HEK293 (cell line): Measurements from ENCODE around the gene OPA1.

Experiments used
- CTCF ChIA-PET: fragments of 350-600 bp; formaldehyde crosslinking; extraction: SDS; loops from one replicate; lab custom pipeline; 2021; ENCODE audit warnings: antibody characterized with exemption; lab: Yijun Ruan, JAX
- POLR2A ChIA-PET: fragments of 300-600 bp; formaldehyde crosslinking; extraction: SDS; loops from one replicate; lab custom pipeline; 2020; ENCODE audit warnings: antibody characterized with exemption, inconsistent platforms; lab: Yijun Ruan, JAX
- H3K27ac ChIP-seq: fragments of 200-500 bp; sonication (Bioruptor generic); 2 replicates; pipeline ENCODE4 v1.5.1; 2014; ENCODE audit warnings: low read depth, low read length, control low read depth, inconsistent platforms; ENCODE audit errors: extremely low read depth
- H3K36me3 ChIP-seq, 2 experiments: fragments of 200-500 bp in 1 of 2; sonication (Bioruptor generic) in 1 of 2; 1 replicate in 1 of 2; 2 replicates in 1 of 2; pipeline ENCODE4 v1.5.1; 2014 to 2017; ENCODE audit warnings: inconsistent platforms in 2 of 2, low read length in 2 of 2; ENCODE audit not compliant: control insufficient read depth in 2 of 2, insufficient read depth in 1 of 2
- H3K4me1 ChIP-seq: fragments of 200-500 bp; sonication (Bioruptor generic); 2 replicates; pipeline ENCODE4 v1.5.1; 2014; ENCODE audit warnings: mild to moderate bottlenecking, low read length, inconsistent platforms; ENCODE audit not compliant: control insufficient read depth, insufficient read depth
- H3K4me3 ChIP-seq: 2 replicates; pipeline ENCODE4 v1.5.1; 2011; ENCODE audit warnings: low read depth, mild to moderate bottlenecking, control low read depth, low read length, moderate library complexity
- H3K9me3 ChIP-seq: fragments of 200-500 bp; sonication (Bioruptor generic); 2 replicates; pipeline ENCODE4 v1.5.1; 2014; ENCODE audit warnings: low read depth, low read length, inconsistent platforms; ENCODE audit not compliant: control insufficient read depth, insufficient read depth
- GLI2 ChIP-seq: fragments of 450-650 bp; formaldehyde crosslinking; IDR thresholded peaks from 2 replicates; pipeline ENCODE4; 2017; ENCODE audit warnings: missing biosample characterization, missing genetic modification characterization, low read depth, borderline replicate concordance
- HIC1 ChIP-seq: fragments of 450-650 bp; formaldehyde crosslinking; IDR thresholded peaks from 2 replicates; pipeline ENCODE4 v1.5.1; 2016; ENCODE audit warnings: missing biosample characterization, missing genetic modification characterization
- IKZF3 ChIP-seq: fragments of 450-650 bp; IDR thresholded peaks from 2 replicates; pipeline ENCODE4 v1.5.0; 2018; ENCODE audit warnings: missing biosample characterization, mild to moderate bottlenecking, missing genetic modification characterization, moderate library complexity
- MZF1 ChIP-seq: fragments of 450-650 bp; formaldehyde crosslinking; IDR thresholded peaks from 2 replicates; pipeline ENCODE4 v1.5.1; 2017; ENCODE audit warnings: missing biosample characterization, missing genetic modification characterization, borderline replicate concordance
- OVOL3 ChIP-seq: fragments of 450-650 bp; formaldehyde crosslinking; IDR thresholded peaks from 2 replicates; pipeline ENCODE4 v1.5.1; 2016; ENCODE audit warnings: missing biosample characterization, missing genetic modification characterization
- PRDM10 ChIP-seq: fragments of 450-650 bp; formaldehyde crosslinking; IDR thresholded peaks from 2 replicates; pipeline ENCODE4 v1.5.1; 2016; ENCODE audit warnings: missing biosample characterization, missing genetic modification characterization
- SALL2 ChIP-seq: fragments of 450-650 bp; formaldehyde crosslinking; IDR thresholded peaks from 2 replicates; pipeline ENCODE4 v1.5.0; 2017; ENCODE audit warnings: missing biosample characterization, mild to moderate bottlenecking, missing genetic modification characterization, borderline replicate concordance
- TRIM28 ChIP-seq: IDR thresholded peaks from 2 replicates; pipeline ENCODE4 v1.6.1; 2011; ENCODE audit warnings: low read length, control low read depth, borderline replicate concordance
- ZBTB17 ChIP-seq: fragments of 450-650 bp; formaldehyde crosslinking; IDR thresholded peaks from 2 replicates; pipeline ENCODE4 v1.5.1; 2016; ENCODE audit warnings: missing biosample characterization, missing genetic modification characterization
- ZFP3 ChIP-seq: fragments of 450-650 bp; formaldehyde crosslinking; IDR thresholded peaks from 2 replicates; pipeline ENCODE4 v1.5.1; 2016; ENCODE audit warnings: low read depth, missing biosample characterization, missing genetic modification characterization
- ZFP37 ChIP-seq: fragments of 450-650 bp; formaldehyde crosslinking; IDR thresholded peaks from 2 replicates; pipeline ENCODE4 v1.5.1; 2016; ENCODE audit warnings: missing biosample characterization, missing genetic modification characterization
- ZNF266 ChIP-seq: fragments of 450-650 bp; formaldehyde crosslinking; IDR thresholded peaks from 2 replicates; pipeline ENCODE4 v1.5.1; 2016; ENCODE audit warnings: missing biosample characterization, missing genetic modification characterization, low read depth
- ZNF366 ChIP-seq: fragments of 450-650 bp; formaldehyde crosslinking; conservative IDR thresholded peaks from 2 replicates; pipeline ENCODE4 v1.5.1; 2016; ENCODE audit warnings: missing biosample characterization, missing genetic modification characterization
- ZNF423 ChIP-seq: fragments of 450-650 bp; formaldehyde crosslinking; IDR thresholded peaks from 2 replicates; pipeline ENCODE4 v1.5.1; 2016; ENCODE audit warnings: missing biosample characterization, missing genetic modification characterization
- ZNF510 ChIP-seq: fragments of 450-650 bp; formaldehyde crosslinking; IDR thresholded peaks from 2 replicates; pipeline ENCODE4 v1.5.1; 2018; ENCODE audit warnings: mild to moderate bottlenecking, missing genetic modification characterization, missing biosample characterization; ENCODE audit not compliant: insufficient replicate concordance
- ZNF529 ChIP-seq: fragments of 450-650 bp; formaldehyde crosslinking; IDR thresholded peaks from 2 replicates; pipeline ENCODE4 v1.5.1; 2017; ENCODE audit warnings: missing genetic modification characterization, missing biosample characterization; ENCODE audit not compliant: insufficient replicate concordance
- ZNF571 ChIP-seq: fragments of 450-650 bp; formaldehyde crosslinking; IDR thresholded peaks from 2 replicates; pipeline ENCODE4 v1.5.0; 2017; ENCODE audit warnings: missing biosample characterization, missing genetic modification characterization
- ZNF600 ChIP-seq: fragments of 450-650 bp; formaldehyde crosslinking; IDR thresholded peaks from 2 replicates; pipeline ENCODE4 v1.5.1; 2016; ENCODE audit warnings: missing biosample characterization, missing genetic modification characterization
- ZNF654 ChIP-seq: fragments of 450-650 bp; formaldehyde crosslinking; IDR thresholded peaks from 2 replicates; pipeline ENCODE4 v1.5.1; 2016; ENCODE audit warnings: low read depth, missing biosample characterization, missing genetic modification characterization
- ZNF677 ChIP-seq: fragments of 450-650 bp; IDR thresholded peaks from 2 replicates; pipeline ENCODE4 v1.5.0; 2018; ENCODE audit warnings: missing biosample characterization, mild to moderate bottlenecking, missing genetic modification characterization, moderate library complexity
- ZSCAN18 ChIP-seq: fragments of 450-650 bp; formaldehyde crosslinking; IDR thresholded peaks from 2 replicates; pipeline ENCODE4 v1.5.1; 2016; ENCODE audit warnings: missing biosample characterization, missing genetic modification characterization
- TF ChIP-seq, protein P1 (sequence below): fragments of 450-650 bp; formaldehyde crosslinking; IDR thresholded peaks from 2 replicates; pipeline ENCODE4 v1.5.1; 2016; ENCODE audit warnings: missing biosample characterization, missing genetic modification characterization
- TF ChIP-seq, protein P2 (sequence below): fragments of 450-650 bp; formaldehyde crosslinking; IDR thresholded peaks from 2 replicates; pipeline ENCODE4 v1.5.1; 2016; ENCODE audit warnings: missing biosample characterization, missing genetic modification characterization
- TF ChIP-seq, protein P3 (sequence below): fragments of 450-650 bp; formaldehyde crosslinking; IDR thresholded peaks from 2 replicates; pipeline ENCODE4 v1.5.1; 2016; ENCODE audit warnings: missing biosample characterization, missing genetic modification characterization

OPA1 gene

DNA sequence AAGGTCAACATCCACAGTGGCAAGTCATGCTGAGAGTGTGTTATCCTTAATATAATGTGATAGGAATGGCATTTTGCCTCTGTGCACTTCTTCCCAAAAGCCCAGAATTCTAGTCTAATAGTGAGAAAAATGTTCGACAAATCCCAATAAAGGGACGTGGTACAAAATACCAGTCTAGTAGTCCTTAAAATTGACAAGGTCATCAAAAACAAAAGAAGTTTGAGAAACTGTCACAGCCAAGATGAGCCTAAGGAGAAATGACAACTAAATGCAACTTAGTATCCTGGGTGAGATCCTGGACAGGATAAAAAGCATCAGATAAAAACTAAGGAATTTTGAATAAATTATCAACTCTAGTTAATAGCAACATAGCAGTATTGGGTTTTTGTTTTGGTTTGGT lies 23.9 kb upstream of the OPA1 start (continued):
- TF ChIP-seq ZSCAN18 (tag by site-specific recombination) = no peak
- TF ChIP-seq ZNF423 (tag by site-specific recombination) = no peak
- no peak for TF ChIP-seq TRIM28
- no peak for TF ChIP-seq ZNF266 (tag by site-specific recombination)
- no peak for TF ChIP-seq ZNF529
- TF ChIP-seq SALL2 (tag by site-specific recombination) = no peak
- no peak for TF ChIP-seq MZF1

DNA sequence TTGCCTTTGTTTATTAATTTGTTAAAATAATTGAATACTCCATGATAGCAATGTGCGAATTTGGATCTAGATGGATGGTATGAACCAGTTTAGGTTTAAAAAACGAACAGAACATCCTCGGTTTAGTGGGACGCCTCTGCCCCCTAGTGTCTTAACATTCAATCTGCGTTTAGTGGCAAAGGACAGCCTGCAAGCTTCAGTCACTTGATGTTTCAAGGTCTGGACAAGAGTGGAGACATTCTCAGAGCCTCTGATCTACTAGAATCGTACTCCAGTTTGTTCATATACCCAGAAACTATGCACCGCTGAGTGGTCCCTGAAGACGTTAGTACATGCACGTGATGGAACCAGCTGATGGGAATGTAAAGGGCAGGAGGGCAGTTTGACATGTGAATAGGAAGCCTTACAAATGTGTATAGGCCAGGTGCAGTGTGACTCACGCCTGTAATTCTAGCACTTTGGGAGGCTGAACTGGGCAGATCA lies 20.5 kb upstream of the OPA1 start:
- ChIA-PET POLR2A (interaction anchor here (0.6 kb wide), 1 partner anchor 27 kb away, joined by 3 read pairs; no protein-coding TSS in a partner anchor), CTCF (interaction anchor here (0.7 to 1.9 kb wide), 13 partner anchors 11 to 812 kb away, joined by 3 to 8 read pairs (median 3); no protein-coding TSS in a partner anchor)
- Histone ChIP-seq H3K36me3 (no peaks in the 10 kb centered on the region), H3K4me3 (no peak overlapping the region), H3K27ac (no peak overlapping the region), H3K9me3 (no peaks in the 10 kb centered on the region), H3K4me1 (no peaks in the 10 kb centered on the region)
- TF ChIP-seq ZFP3 (tag by site-specific recombination) = no peak
- TF ChIP-seq PRDM10 (tag by site-specific recombination) = peak; percentile 68
- no peak for TF ChIP-seq IKZF3 (tag by site-specific recombination)
- TF ChIP-seq, protein P1, sequence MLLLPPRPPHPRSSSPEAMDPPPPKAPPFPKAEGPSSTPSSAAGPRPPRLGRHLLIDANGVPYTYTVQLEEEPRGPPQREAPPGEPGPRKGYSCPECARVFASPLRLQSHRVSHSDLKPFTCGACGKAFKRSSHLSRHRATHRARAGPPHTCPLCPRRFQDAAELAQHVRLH (tag by site-specific recombination) = no peak
- peak; percentile 52; the same call in 1 of the 2 replicates for TF ChIP-seq ZNF366
- TF ChIP-seq ZNF571 (tag by site-specific recombination) = no peak
- TF ChIP-seq, protein P2, sequence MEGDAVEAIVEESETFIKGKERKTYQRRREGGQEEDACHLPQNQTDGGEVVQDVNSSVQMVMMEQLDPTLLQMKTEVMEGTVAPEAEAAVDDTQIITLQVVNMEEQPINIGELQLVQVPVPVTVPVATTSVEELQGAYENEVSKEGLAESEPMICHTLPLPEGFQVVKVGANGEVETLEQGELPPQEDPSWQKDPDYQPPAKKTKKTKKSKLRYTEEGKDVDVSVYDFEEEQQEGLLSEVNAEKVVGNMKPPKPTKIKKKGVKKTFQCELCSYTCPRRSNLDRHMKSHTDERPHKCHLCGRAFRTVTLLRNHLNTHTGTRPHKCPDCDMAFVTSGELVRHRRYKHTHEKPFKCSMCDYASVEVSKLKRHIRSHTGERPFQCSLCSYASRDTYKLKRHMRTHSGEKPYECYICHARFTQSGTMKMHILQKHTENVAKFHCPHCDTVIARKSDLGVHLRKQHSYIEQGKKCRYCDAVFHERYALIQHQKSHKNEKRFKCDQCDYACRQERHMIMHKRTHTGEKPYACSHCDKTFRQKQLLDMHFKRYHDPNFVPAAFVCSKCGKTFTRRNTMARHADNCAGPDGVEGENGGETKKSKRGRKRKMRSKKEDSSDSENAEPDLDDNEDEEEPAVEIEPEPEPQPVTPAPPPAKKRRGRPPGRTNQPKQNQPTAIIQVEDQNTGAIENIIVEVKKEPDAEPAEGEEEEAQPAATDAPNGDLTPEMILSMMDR (tag by site-specific recombination) = peak; percentile 28; the same call in 1 of the 2 replicates
- peak; percentile 49; the same call in 1 of the 2 replicates for TF ChIP-seq ZBTB17 (tag by site-specific recombination)
- 0 out of 2 replicates have a peak, but pooled peaks have one; percentile 42 for TF ChIP-seq ZFP37 (tag by site-specific recombination)
- no peak for TF ChIP-seq ZNF677 (tag by site-specific recombination)
- TF ChIP-seq ZNF654 = peak; percentile 88
- no peak for TF ChIP-seq OVOL3 (tag by site-specific recombination)
- TF ChIP-seq ZNF600 (tag by site-specific recombination) = peak; percentile 71
- TF ChIP-seq, protein P3, sequence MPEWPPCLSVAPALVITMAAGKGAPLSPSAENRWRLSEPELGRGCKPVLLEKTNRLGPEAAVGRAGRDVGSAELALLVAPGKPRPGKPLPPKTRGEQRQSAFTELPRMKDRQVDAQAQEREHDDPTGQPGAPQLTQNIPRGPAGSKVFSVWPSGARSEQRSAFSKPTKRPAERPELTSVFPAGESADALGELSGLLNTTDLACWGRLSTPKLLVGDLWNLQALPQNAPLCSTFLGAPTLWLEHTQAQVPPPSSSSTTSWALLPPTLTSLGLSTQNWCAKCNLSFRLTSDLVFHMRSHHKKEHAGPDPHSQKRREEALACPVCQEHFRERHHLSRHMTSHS (tag by site-specific recombination) = no peak
- no peak for TF ChIP-seq SALL2 (tag by site-specific recombination)
- TF ChIP-seq GLI2 (tag by site-specific recombination) = no peak
- 0 out of 2 replicates have a peak, but pooled peaks have one; percentile 23 for TF ChIP-seq HIC1 (tag by site-specific recombination)
- no peak for TF ChIP-seq ZNF510
